CD4-positive, alpha-beta T cell treated with Interleukin-6 for 4 hours (primary cell): Measurements from ENCODE around the gene STUB1.
A peak's percentile ranks its signal among the peaks of the same experiment; 100 is the strongest.

Experiments used
- DNase-seq: peaks from one replicate; pipeline ENCODE4 v3.0.0-alpha.2; 2020; ENCODE audit warnings: mixed read lengths

The STUB1 gene

DNA sequence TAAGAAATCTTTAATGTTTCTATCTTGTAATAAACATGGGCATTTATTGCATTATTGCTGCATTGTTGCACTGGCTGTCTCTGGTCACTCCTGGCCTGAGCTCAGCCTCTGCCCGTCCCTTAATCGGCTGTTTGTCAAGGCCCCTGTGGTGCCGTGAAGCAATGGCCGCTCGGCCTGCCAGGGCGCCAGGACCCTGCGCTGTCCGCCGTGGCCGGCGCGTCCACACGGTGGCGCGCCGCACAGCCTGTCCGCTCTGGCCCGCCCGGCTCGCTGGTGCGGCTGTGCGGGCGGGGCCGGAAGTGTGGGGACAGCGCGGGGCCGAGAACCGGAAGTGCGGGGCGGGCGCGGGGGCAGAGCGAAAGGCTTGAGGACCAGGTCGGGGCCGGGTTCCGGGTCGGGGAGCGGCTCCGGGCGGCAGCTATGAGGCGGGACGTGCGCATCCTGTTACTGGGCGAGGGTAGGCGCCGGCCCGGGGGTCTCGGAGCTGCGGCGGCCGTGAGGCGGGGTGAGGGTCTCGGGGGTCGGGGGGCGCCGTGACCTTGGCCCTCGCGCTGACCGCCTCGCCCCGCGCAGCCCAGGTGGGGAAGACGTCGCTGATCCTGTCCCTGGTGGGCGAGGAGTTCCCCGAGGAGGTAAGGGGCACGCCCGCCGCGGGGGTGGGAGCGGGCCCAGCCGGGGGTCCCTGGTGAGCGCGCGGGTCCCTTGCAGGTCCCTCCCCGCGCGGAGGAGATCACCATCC, 12.3 kb upstream of the STUB1 start, which contains the start of gene RHOT2:
Gene RHOT2, plus strand, starts transcription at position 353 of the 739 bp plus-strand sequence. Its CDS starts 68 bp downstream, at position 421.
- peak; percentile 95 for DNase-seq

DNA sequence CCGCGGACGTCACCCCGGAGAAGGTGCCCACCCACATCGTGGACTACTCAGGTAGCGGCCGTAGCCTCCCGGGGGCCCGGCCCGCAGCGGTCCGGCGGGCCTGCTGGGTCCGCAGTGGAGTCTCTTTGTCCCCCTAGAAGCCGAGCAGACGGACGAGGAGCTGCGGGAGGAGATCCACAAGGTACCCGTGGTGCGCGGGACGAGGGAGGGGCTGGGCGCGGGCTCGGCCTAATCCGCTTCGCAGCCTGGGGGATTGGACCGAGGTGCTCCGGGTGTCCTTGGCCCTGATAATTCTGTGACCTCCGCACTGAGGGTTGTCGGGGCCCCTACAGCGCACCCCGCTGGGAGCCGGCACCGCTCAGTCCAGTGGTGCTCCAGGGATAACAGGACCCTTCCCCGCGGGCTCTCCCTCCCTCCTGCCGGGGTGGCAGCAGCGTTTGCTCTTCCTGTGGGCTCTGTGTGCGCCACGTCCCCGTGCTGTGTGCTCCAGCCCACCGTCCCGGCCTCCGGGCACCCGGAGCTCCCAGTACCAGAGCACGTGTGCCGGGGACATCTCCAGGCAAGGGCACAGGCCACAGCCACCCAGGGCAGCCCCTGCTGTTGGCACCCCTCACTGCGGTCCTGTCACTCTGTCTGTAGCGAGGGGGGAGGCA, 11.6 kb upstream of the STUB1 start:
- no peak for DNase-seq

DNA sequence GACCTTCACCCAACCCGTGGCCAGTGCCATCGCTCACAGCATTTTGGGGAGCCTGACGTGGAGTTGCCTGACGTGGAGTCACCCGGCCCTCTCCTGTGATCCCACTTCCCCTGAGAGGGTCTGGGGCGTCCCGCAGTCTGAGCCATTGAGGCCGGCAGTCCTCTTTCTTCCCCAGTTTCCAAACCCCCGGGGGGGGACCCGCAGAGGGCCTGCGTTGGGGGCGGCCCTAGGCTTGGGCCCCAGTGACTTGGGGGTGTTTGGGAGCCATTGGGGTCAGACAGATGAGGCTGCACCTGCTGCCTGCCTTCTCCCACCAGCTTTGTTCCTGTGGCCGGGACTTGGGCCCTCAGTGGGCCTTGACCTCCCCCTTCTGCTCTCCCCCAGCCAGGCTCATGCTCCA, 10.5 kb upstream of the STUB1 start:
- no peak for DNase-seq

DNA sequence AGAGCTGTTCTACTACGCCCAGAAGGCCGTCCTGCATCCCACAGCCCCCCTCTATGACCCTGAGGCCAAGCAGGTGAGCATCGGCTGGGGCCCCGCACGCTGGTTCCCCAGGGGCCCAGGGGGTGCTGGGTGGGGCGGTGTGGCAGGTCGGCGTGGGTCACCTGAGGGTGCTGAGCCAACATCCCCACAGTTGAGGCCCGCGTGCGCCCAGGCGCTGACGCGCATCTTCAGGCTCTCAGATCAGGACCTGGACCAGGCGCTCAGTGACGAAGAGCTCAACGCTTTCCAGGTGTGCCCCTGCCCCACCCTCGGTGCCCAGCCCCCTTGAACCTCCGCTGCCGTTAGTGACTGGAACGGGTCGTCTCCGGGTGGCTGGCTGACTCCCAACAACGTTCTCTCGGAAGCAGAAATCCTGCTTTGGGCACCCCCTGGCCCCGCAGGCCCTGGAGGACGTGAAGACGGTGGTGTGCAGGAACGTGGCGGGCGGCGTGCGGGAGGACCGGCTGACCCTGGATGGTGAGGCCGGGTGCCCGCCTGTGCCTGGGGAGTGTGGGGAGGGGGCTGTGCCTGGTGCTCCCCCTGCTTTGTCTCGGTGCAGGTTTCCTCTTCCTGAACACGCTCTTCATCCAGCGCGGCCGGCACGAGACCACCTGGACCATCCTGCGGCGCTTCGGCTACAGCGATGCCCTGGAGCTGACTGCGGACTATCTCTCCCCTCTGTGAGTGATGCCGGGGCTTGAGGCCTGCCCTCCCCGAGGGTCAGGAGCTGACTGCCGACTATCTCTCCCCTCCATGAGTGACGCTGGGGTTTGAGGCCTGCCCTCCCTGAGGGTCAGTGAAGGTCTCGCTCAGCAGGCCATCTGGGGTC, 9.5 kb upstream of the STUB1 start:
- no peak for DNase-seq

DNA sequence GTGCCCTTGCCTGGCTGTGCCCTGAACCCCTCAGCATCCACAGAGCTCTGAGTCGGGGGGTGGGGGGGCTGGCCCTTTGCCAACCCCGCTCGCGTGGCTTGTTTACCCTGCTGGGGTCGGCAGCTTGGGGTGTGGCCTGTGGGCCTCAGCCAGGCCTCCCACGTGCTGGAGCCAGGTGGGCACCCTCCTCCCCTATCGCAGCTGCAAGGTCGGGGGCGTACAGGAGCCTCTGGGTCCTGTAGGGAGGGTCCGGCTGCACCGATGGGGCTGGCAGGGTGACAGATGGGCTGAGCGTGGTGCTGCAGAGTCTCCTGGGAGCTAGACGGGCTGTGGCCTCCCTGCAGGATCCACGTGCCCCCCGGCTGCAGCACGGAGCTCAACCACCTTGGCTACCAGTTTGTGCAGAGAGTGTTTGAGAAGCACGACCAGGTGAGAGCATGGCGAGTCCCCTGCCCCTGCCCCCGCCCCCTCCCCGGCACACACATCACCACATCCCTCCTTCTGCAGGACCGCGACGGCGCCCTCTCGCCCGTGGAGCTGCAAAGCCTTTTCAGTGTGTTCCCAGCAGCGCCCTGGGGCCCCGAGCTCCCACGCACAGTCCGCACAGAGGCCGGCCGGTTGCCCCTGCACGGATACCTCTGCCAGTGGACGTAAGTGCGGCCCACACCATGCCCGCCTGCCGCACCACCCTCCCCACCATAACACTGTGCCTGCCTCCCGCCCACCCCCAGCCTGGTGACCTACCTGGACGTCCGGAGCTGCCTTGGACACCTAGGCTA, 8.7 kb upstream of the STUB1 start:
- no peak for DNase-seq

DNA sequence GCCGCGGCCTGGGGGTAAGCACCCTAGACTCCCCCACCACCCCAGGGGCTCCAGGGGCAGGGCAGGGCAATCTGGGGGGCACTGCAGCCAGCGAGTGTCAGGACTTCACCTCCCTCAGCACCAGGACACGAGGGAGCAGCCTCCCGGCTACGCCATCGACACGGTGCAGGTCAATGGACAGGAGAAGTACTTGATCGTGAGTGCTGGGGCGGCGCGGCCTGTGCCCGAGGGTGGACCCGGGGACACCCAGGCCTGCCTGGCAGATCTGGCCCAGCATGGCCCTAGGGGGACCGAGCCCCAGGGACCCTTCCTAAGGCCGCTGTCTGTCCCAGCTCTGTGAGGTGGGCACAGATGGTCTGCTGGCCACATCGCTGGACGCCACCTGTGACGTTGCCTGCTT, 7.8 kb upstream of the STUB1 start:
- no peak for DNase-seq

DNA sequence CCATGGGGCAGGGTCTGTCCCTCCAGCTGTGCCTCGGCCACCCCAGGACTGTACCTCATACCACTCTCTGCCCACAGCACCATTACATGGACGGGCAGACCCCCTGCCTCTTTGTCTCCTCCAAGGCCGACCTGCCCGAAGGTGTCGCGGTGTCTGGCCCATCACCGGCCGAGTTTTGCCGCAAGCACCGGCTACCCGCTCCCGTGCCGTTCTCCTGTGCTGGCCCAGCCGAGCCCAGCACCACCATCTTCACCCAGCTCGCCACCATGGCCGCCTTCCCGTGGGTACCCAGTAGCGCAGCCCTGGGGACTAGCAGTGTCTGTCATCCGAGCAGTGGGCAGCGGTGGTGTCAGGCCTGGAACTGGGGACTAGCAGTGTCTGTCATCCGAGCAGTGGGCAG, 7.4 kb upstream of the STUB1 start:
- DNase-seq: no peak

DNA sequence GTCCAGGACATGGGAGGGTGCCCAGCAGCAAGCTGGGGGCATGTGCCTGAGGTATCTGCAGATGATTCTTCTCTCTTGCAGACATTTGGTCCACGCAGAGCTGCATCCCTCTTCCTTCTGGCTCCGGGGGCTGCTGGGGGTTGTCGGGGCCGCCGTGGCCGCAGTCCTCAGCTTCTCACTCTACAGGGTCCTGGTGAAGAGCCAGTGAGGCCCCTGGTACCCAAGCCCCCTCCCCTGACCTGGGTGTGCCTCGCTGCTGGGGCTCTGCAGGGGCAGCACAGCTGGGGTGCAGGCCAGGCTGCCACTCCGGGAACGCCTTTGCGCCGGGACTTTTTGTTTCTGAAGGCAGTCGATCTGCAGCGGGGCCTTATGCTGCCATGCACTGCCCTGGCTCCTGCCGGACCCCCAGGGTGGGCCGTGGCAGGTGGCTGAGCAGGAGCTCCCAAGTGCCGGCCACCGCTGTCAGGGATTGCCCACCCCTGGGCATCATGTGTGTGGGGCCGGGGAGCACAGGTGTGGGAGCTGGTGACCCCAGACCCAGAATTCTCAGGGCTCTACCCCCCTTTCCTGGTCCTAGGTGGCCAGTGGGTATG, 6.7 kb upstream of the STUB1 start:
- no peak for DNase-seq

DNA sequence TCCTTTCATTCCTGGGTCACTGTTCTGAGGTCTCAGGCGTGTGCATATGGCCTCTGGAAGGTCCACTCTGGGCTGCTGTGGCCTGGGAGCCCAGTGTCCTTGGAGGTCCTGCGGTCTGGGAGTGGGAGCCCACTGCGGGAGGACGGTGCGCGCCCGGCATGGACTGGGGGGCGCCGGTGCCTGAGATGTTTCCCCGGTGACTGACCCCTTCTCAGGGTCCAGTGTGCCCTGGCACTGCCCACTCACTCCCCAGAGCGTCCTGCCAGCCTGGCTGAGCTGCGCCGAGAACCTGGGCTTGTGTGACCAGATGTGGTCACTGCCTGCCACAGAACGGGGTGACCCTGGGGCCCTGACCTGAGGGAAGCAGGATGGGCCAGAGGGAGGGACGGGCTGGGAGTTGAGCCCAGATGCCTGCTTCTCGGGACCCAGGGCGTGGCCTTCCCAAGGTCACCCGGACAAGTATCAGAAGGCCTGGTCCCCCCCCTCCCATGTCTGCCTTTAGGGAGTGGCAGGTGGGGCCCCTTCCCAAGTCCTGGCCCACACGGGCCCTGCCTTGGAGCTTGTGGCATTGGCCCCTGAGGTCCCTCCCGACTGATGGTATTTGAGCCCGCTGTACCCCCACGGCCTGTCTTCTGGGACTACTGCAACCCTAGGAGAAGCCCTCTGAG, 5.9 kb upstream of the STUB1 start:
- no peak for DNase-seq

DNA sequence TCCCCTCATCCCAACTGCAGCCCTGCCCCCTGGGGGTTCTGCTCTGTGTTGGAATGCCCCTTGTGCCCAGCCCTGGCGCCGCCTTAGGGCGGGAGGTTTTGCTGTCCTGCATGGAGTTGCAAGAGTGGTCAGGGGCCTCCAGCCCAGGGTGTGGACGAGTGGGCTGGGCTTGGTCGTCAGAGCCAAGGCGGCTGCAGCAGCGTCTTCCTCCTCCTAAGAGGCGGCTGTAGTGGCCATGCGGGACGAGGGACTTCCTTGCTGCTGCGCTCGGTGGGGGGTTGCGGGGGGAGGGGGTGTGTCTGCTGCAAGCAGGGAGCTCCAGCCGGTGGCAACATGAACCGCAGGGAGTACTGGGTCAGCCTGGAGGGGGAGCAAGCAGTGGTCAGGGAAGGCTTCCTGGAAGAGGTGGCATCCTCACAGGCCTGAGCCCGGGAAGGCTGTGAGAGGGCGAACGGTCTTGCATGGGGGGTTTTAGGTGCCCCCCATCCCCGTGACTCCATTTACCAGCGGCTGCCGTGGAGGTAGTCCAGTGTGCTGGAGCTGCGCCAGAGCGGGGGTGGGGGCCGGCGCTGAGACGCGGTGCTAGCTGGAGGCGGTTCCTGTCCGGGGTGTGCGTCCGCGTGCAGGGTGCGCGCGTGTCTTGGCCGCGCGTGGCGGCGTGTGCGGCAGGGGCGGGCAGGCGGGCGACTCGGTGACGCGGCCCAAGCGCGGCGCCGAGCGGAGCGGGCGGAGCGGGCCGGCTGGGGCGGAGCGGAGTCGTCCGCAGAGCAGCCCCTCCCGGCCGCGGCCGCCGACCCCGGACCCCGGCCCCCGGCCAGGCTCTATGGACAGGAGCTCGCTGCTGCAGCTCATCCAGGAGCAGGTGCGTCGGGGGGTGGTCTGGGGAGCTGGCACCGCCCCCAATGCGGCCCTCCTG, 5.0 kb upstream of the STUB1 start, which contains the start of gene RHBDL1:
Gene RHBDL1, plus strand, starts transcription at position 704 of the 916 bp plus-strand sequence. Its CDS starts 120 bp downstream, at position 824.
- DNase-seq: no peak

DNA sequence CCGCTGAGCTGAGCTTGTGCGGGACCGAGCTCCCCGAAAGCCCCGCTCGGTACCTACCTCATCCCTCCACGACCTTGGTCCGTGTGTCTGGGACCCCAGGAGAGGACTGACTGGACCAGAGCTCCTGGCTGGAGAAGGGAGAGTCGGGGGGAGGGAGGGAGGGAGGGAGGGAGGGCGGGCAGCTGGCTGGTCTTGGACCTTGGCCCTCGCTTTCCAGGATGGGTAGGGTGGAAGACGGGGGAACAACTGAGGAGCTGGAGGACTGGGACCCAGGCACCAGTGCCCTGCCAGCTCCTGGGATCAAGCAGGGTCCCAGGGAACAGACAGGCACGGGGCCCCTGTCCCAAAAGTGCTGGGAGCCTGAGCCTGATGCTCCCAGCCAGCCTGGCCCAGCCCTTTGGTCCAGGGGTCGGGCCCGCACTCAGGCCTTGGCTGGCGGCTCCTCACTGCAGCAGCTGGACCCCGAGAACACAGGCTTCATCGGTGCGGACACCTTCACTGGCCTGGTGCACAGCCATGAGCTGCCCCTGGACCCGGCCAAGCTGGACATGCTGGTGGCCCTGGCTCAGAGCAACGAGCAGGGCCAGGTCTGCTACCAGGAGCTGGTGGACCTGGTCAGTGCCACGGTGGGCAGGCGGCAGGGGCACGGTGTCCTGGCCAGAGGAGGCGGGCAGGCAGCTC, 4.2 kb upstream of the STUB1 start:
- no peak for DNase-seq

DNA sequence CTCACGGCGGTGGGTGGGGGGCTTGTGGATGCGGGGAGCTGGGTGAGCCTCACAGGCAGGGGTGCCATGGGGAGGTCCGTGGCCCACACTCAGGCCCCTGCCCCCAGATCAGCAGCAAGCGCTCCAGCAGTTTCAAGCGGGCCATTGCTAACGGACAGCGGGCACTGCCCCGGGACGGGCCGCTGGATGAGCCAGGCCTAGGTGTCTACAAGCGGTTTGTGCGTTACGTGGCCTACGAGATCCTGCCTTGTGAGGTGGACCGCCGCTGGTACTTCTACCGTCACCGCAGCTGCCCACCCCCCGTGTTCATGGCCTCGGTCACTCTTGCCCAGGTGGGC, 3.7 kb upstream of the STUB1 start:
- DNase-seq: no peak

DNA sequence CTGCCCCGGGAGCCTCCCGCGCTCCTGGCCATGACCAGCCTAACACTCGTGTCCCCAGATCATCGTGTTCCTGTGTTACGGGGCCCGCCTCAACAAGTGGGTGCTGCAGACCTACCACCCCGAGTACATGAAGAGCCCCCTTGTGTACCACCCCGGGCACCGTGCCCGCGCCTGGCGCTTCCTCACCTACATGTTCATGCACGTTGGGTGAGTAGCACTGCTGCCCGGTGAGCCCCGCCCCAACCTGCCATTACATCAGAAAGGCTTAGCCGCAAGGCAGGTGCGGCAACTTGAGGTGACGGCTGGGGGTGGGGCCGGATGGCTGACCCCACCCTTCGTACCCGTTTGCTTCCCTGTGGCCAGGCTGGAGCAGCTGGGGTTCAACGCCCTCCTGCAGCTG, 3.3 kb upstream of the STUB1 start:
- peak; percentile 43 for DNase-seq

DNA sequence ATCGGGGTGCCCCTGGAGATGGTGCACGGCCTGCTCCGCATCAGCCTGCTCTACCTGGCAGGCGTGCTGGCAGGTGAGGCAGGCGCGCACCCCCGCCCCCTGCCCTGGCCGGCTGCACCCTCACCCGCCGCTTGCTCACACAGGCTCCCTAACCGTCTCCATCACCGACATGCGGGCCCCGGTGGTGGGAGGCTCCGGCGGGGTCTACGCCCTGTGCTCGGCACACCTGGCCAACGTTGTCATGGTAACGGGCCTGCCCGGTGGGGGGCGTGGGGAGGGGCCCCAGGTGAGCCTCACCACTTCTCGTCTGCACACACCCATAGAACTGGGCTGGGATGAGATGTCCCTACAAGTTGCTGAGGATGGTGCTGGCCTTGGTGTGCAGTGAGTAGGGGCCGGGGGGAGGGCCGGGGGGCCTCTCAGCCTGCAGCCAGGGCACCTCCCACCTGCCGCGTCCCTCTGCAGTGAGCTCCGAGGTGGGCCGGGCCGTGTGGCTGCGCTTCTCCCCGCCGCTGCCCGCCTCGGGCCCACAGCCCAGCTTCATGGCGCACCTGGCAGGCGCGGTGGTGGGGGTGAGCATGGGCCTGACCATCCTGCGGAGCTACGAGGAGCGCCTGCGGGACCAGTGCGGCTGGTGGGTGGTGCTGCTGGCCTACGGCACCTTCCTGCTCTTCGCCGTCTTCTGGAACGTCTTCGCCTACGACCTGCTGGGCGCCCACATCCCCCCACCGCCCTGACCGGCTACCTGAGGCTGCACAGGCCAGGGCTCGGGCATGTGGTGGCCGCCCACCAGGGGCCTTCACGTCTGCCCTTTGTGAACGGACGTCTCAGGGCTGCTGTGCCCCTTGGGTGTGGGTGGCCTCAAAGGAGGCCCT, 2.7 kb upstream of the STUB1 start:
- no peak for DNase-seq

DNA sequence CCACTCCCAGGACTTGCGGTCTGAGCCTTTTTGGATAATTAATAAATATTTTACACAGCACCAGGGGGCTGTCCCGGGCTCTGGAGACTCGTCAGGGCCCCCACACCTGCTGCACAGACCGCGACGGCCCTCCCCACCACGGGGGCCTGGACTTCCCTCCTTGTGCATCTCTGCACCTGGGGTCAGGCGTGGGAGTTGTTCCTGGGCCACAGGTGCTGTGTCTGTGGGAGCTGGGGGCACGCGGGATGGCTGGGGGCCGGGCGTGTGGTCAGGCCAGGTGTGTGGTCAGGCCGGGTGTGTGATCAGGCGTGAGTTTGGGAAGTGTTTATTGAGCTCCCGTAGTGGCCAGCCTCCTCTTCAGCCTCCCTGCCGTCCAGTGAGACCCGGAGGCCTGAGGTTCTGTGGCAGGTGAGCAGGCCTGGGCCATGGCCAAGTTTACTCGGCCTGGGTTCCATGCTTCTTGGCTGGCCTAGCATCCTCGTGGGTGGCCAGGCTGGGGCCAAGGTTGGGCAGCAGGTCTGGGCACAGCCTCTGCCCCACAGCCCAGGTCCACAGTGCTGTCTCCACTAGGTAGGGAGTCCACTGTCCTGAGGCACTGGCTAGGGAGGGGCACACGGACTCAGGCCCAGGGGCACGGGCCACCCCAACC, 1.9 kb upstream of the STUB1 start:
- no peak for DNase-seq

DNA sequence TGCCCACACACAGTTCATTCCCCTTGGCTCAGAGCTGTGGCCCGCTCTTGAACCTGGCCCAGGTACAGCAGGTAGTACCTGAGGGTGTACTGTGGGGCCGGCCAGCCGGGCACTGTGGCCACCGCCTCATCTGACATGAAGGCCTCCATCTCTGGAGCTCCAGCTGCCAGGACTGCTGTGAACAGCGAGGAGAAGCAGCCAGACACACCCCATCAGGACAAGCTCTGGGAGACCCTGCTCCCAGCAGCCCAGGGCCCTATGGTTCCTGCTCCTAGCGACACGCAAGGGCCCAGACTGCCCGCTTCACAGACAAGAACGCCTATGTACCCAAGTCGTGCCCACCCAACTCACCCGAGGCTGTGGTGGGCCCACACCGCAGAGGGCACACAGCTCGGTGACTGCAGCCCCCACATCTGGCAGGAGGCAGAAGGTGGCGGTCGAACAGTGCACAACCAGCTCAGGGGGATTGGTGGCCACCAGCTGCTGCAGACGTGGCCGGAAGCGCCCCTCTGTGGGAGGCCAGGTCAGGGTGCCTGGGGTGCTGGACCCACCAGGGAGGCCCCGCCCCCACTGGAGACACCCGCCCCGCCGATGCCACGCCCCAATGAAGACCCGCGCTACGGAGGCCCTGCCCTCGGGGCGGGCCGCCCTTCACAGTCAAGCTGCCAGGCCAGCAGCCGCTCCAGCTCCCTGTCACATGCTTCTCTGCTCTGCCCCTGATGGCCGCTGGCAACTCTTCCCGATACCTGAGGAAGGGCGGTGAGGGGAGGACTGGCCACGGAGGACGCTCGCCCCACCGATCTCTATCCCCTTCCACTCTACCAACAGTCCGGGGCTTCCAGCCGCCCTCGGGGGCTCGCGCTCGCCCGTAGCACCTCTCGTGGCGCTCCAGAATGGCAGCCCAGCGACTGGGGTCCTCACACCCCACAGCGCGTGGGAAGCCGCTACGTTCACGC, 1.1 kb upstream of the STUB1 start:
- peak; percentile 62 for DNase-seq

DNA sequence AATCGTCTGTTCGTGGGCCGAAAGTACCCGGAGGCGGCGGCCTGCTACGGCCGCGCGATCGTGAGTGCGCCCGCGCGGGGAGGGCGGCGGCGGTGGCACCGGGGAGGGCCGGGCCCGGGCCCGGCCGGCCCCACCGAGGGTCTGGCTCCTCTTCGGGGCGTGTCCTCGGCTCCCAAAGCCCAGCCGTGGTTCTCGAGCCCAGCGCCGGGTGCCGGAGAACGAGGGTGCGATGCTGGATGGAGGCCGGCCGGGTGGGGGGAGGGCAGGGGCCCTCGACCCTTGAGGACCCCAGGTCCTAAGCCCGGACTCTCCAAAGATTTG, 375 bp downstream of the STUB1 start:
- no peak for DNase-seq
